Measurements from ENCODE around the gene BTLA.
A peak's percentile ranks its signal among the peaks of the same experiment; 100 is the strongest.
"Not testable (repeated sequence)": the region's sequence is repeated elsewhere in the genome, so short reads cannot be mapped to it uniquely, and the experiment has no call there.

Gene BTLA

DNA sequence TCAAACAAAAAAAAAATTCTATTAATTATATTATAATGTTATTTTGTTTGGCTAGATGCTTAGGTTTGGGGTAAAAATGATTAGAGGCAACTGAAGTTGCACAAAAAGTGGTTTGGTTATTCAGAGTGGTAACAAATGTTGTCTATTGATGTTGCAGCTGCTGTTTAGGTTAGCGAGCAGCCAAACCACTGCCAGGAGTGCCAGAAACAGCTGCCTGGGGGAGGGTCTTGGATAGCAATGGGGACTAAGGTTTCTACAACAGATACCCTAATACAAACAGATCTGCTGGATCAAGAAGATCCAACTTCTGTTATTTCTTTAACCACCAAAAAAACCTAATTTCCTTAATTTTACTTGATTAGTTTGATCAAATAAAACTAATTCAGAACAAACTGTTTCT lies 26.6 kb downstream of the BTLA start:
- no peaks in the 10 kb centered on the region for H3K4me1 ChIP-seq (ENCODE audit: control insufficient read depth in 2 of 2, insufficient read depth in 2 of 2, low read length in 2 of 2)
- H3K9ac ChIP-seq (ENCODE audit: low read depth in 1 of 2, low read length in 2 of 2): no peak overlapping the region
- no peak overlapping the region for H3K27ac ChIP-seq (ENCODE audit: low read depth in 2 of 2, low read length in 2 of 2)

DNA sequence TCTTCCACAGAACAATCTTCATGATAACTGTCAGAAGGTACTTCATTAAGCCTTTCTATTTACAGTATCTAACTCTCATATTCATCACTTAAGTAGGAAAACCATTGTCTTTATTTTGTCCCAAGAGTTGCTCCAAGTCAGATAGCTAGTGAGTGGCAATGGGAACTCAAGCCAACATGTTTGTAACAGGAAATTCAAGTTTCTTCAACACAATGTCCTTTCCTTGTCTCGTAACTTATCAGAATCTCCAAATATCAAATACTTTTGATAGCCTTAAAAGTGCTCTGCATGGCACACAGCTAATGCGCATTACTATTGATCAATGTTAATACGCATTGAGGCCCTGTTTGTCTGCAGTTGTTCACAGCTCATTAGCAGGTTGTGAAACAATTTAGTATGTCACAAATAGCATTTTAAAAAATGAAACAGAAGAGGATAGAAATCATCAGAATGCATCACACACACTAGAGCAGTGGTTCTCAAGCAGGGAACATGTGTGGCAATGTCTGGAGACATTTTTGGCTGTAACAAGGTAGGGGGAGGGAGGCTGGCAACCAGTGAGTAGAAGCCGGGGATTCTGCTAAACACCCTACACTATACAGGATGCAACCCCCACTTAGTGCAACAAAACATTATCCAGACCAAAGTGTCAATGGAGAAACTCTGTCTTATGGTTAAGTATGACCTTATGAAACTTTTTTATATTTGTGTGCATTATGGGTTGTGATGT lies 27.5 kb downstream of the BTLA start:
- no peaks in the 10 kb centered on the region for H3K27me3 ChIP-seq (ENCODE audit: control insufficient read depth in 2 of 2, insufficient read depth in 2 of 2, low read length in 2 of 2)
- H3K4me3 ChIP-seq (ENCODE audit: low read length in 2 of 2): no peak overlapping the region
- no peaks in the 10 kb centered on the region for H3K36me3 ChIP-seq (ENCODE audit: control insufficient read depth in 2 of 2, insufficient read depth in 2 of 2, low read length in 2 of 2)
- no peaks in the 10 kb centered on the region for H3K4me1 ChIP-seq (ENCODE audit: control insufficient read depth in 2 of 2, insufficient read depth in 2 of 2, low read length in 2 of 2)
- H3K9ac ChIP-seq (ENCODE audit: low read depth in 1 of 2, low read length in 2 of 2): no peak overlapping the region
- no peaks in the 10 kb centered on the region for H3K9me3 ChIP-seq (ENCODE audit: control insufficient read depth in 2 of 2, low read length in 2 of 2)
- H3K27ac ChIP-seq (ENCODE audit: low read depth in 2 of 2, low read length in 2 of 2): no peak overlapping the region

More for the DNA sequence above, 26.6 kb downstream of the BTLA start:
- H3K4me3 ChIP-seq (ENCODE audit: low read length in 2 of 2): no peak overlapping the region
- no peaks in the 10 kb centered on the region for H3K9me3 ChIP-seq (ENCODE audit: control insufficient read depth in 2 of 2, low read length in 2 of 2)
- no peaks in the 10 kb centered on the region for H3K27me3 ChIP-seq (ENCODE audit: control insufficient read depth in 2 of 2, insufficient read depth in 2 of 2, low read length in 2 of 2)
- H3K36me3 ChIP-seq (ENCODE audit: control insufficient read depth in 2 of 2, insufficient read depth in 2 of 2, low read length in 2 of 2): no peaks in the 10 kb centered on the region

DNA sequence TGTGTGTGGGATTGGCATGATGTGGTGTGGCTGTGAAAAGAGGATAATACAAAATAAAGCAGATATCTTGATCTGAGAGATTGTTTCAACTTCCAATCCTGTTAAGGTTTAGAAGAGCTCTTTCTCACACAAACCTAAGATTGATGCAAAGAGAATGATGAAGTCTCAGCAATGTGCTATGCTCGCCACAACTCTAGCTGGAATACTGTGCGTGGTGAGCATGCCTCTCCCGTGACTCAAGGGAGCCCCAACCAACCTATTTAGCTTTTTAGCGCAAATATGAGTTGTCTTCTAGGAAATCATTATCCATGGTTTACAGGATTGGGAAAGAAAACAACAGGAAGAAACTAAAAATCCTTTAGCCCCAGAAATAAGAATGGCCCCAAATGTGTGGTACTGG lies 28.5 kb downstream of the BTLA start:
- H3K4me1 ChIP-seq (ENCODE audit: control insufficient read depth in 2 of 2, insufficient read depth in 2 of 2, low read length in 2 of 2): no peaks in the 10 kb centered on the region
- no peak overlapping the region for H3K27ac ChIP-seq (ENCODE audit: low read depth in 2 of 2, low read length in 2 of 2)
- no peaks in the 10 kb centered on the region for H3K27me3 ChIP-seq (ENCODE audit: control insufficient read depth in 2 of 2, insufficient read depth in 2 of 2, low read length in 2 of 2)
- no peak overlapping the region for H3K9ac ChIP-seq (ENCODE audit: low read depth in 1 of 2, low read length in 2 of 2)
- H3K36me3 ChIP-seq (ENCODE audit: control insufficient read depth in 2 of 2, insufficient read depth in 2 of 2, low read length in 2 of 2): no peaks in the 10 kb centered on the region
- H3K9me3 ChIP-seq (ENCODE audit: control insufficient read depth in 2 of 2, low read length in 2 of 2): no peaks in the 10 kb centered on the region
- H3K4me3 ChIP-seq (ENCODE audit: low read length in 2 of 2): no peak overlapping the region

DNA sequence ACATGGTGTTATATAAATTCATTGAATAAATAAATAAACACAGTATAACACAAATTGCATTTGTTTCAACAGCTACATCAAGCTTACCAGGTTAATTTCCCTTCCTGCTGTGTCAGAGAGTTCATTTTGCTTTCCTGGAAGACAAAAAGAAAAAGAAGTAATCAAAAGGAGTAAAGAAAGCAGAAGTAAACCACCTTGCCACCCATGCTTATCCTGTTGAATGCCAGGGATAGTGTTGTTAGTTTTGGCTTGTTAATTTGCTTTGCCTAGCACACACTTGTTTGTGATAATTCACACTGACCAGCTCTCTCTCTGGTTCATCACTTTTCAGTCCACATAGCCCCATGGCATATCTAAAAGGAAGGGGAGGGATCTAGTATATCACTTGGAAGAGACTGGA lies 29.6 kb downstream of the BTLA start:
- H3K4me1 ChIP-seq (ENCODE audit: control insufficient read depth in 2 of 2, insufficient read depth in 2 of 2, low read length in 2 of 2): no peaks in the 10 kb centered on the region
- no peaks in the 10 kb centered on the region for H3K27me3 ChIP-seq (ENCODE audit: control insufficient read depth in 2 of 2, insufficient read depth in 2 of 2, low read length in 2 of 2)
- no peak overlapping the region for H3K27ac ChIP-seq (ENCODE audit: low read depth in 2 of 2, low read length in 2 of 2)

DNA sequence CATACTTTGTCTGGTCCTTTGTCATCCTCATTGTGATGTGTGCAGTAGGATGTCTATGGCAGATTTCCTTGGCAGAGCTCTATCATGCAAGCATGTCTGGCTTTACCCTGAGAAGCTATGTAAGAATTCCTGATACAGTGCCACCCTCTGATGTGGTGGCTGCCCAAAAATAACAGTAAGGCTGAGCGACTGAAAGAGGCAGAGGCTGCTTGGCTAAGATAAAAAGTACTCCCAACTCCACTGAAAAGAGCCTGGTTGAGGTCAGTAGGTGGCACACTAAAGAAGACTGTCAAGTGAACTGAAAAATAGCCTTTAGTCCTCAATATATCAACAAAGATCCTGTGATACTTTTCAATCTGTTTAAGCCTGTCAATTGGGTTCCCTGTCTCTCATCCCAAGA lies 31.7 kb downstream of the BTLA start:
- Histone ChIP-seq H3K9ac (ENCODE audit: low read depth in 1 of 2, low read length in 2 of 2) (no peak overlapping the region), H3K27ac (ENCODE audit: low read depth in 2 of 2, low read length in 2 of 2) (no peak overlapping the region), H3K4me1 (ENCODE audit: control insufficient read depth in 2 of 2, insufficient read depth in 2 of 2, low read length in 2 of 2) (no peaks in the 10 kb centered on the region), H3K36me3 (ENCODE audit: control insufficient read depth in 2 of 2, insufficient read depth in 2 of 2, low read length in 2 of 2) (no peaks in the 10 kb centered on the region), H3K4me3 (ENCODE audit: low read length in 2 of 2) (no peak overlapping the region), H3K9me3 (ENCODE audit: control insufficient read depth in 2 of 2, low read length in 2 of 2) (no peaks in the 10 kb centered on the region), H3K27me3 (ENCODE audit: control insufficient read depth in 2 of 2, insufficient read depth in 2 of 2, low read length in 2 of 2) (no peaks in the 10 kb centered on the region)

More for the DNA sequence above, 29.6 kb downstream of the BTLA start:
- H3K9me3 ChIP-seq (ENCODE audit: control insufficient read depth in 2 of 2, low read length in 2 of 2): no peaks in the 10 kb centered on the region
- no peak overlapping the region for H3K9ac ChIP-seq (ENCODE audit: low read depth in 1 of 2, low read length in 2 of 2)
- H3K4me3 ChIP-seq (ENCODE audit: low read length in 2 of 2): no peak overlapping the region
- H3K36me3 ChIP-seq (ENCODE audit: control insufficient read depth in 2 of 2, insufficient read depth in 2 of 2, low read length in 2 of 2): no peaks in the 10 kb centered on the region

DNA sequence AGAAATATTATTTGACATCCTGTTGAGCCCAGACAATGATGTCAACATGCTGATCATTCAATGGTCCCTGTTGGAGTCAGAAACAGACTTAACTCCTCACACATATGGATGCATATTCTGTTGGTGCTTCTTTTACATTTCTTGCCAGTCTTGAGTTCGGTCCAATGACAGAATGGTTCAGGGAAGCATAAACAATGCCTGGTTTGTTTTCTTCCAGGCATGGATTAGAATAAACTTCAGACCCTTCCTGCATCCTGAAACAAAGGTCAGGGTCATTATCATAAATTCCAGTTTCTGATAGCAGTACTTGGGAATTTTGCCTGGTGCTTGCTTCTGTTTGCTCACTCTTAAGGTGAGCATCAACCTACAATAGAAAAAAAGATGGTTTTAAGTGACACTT lies 33.3 kb downstream of the BTLA start:
- no peaks in the 10 kb centered on the region for H3K36me3 ChIP-seq (ENCODE audit: control insufficient read depth in 2 of 2, insufficient read depth in 2 of 2, low read length in 2 of 2)
- H3K4me1 ChIP-seq (ENCODE audit: control insufficient read depth in 2 of 2, insufficient read depth in 2 of 2, low read length in 2 of 2): no peaks in the 10 kb centered on the region
- H3K9ac ChIP-seq (ENCODE audit: low read depth in 1 of 2, low read length in 2 of 2): no peak overlapping the region
- no peaks in the 10 kb centered on the region for H3K9me3 ChIP-seq (ENCODE audit: control insufficient read depth in 2 of 2, low read length in 2 of 2)
- H3K4me3 ChIP-seq (ENCODE audit: low read length in 2 of 2): no peak overlapping the region
- no peak overlapping the region for H3K27ac ChIP-seq (ENCODE audit: low read depth in 2 of 2, low read length in 2 of 2)
- no peaks in the 10 kb centered on the region for H3K27me3 ChIP-seq (ENCODE audit: control insufficient read depth in 2 of 2, insufficient read depth in 2 of 2, low read length in 2 of 2)

DNA sequence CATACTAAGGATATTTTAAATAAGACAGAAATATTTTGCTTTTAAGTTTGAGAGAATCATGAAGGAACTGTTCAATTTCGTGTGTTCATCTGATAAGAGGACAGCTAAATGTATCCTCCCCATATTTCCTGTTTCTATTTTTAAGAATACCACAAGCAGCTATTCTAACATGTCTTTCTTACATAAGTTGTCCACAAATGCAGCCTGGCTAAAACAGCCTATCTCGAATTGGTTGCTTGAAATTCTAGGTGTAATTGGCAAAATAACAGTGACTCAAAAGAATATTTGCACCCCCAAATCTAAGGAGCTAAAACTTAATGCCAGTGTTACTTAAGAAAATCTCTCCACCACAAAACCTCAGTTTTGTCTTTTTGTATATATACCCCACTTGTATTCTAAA lies 35.0 kb downstream of the BTLA start:
- Histone ChIP-seq H3K4me3 (ENCODE audit: low read length in 2 of 2) (no peak overlapping the region), H3K27me3 (ENCODE audit: control insufficient read depth in 2 of 2, insufficient read depth in 2 of 2, low read length in 2 of 2) (no peaks in the 10 kb centered on the region), H3K9me3 (ENCODE audit: control insufficient read depth in 2 of 2, low read length in 2 of 2) (no peaks in the 10 kb centered on the region), H3K36me3 (ENCODE audit: control insufficient read depth in 2 of 2, insufficient read depth in 2 of 2, low read length in 2 of 2) (no peaks in the 10 kb centered on the region), H3K27ac (ENCODE audit: low read depth in 2 of 2, low read length in 2 of 2) (no peak overlapping the region), H3K9ac (ENCODE audit: low read depth in 1 of 2, low read length in 2 of 2) (no peak overlapping the region), H3K4me1 (ENCODE audit: control insufficient read depth in 2 of 2, insufficient read depth in 2 of 2, low read length in 2 of 2) (no peaks in the 10 kb centered on the region)

DNA sequence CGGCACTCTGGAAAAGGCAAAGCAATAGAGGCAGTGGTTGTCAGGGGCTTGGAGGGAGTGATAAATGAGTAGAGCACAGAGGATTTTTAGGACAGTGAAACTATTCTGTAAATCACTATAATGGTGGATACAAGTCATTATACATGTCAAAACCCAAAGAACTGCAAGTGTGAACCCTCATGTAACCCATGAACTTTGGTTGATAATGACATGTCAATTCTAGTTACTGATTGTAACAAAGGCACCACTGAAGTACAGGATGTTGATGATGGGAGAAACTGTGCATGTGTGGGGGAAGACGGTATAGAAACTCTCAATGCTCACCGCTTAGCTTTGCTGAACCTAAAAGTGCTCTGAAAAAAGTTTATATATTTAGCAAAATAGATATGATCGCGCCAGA lies 36.0 kb downstream of the BTLA start:
- no peaks in the 10 kb centered on the region for H3K36me3 ChIP-seq (ENCODE audit: control insufficient read depth in 2 of 2, insufficient read depth in 2 of 2, low read length in 2 of 2)
- peak overlapping the region in 1 of 2 donors; percentile 32 for H3K27ac ChIP-seq (ENCODE audit: low read depth in 2 of 2, low read length in 2 of 2)
- no peaks in the 10 kb centered on the region for H3K9me3 ChIP-seq (ENCODE audit: control insufficient read depth in 2 of 2, low read length in 2 of 2)
- no peaks in the 10 kb centered on the region for H3K4me1 ChIP-seq (ENCODE audit: control insufficient read depth in 2 of 2, insufficient read depth in 2 of 2, low read length in 2 of 2)
- no peak overlapping the region for H3K9ac ChIP-seq (ENCODE audit: low read depth in 1 of 2, low read length in 2 of 2)
- H3K27me3 ChIP-seq (ENCODE audit: control insufficient read depth in 2 of 2, insufficient read depth in 2 of 2, low read length in 2 of 2): no peaks in the 10 kb centered on the region
- H3K4me3 ChIP-seq (ENCODE audit: low read length in 2 of 2): no peak overlapping the region

DNA sequence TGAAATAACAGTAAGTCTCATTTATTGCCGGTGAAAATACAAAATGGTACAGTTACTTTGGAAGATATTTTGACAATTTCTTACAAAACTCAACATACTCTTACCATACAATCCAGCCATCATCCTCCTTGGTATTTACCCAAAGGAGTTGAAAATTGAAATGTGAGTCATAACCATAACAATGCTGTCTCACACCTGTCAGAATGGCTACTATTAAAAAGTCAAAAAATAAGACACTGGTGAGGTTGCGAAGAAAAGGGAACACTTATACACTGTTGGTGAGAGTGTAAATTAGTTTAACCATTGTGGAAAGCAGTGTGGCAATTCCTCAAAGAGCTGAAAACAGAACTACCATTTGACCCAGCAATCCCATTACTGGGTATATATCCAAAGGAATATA lies 37.5 kb downstream of the BTLA start:
- not testable (repeated sequence) for H3K27me3 ChIP-seq (ENCODE audit: control insufficient read depth in 2 of 2, insufficient read depth in 2 of 2, low read length in 2 of 2); H3K4me1 ChIP-seq (ENCODE audit: control insufficient read depth in 2 of 2, insufficient read depth in 2 of 2, low read length in 2 of 2); H3K9me3 ChIP-seq (ENCODE audit: control insufficient read depth in 2 of 2, low read length in 2 of 2); H3K27ac ChIP-seq (ENCODE audit: low read depth in 2 of 2, low read length in 2 of 2); H3K36me3 ChIP-seq (ENCODE audit: control insufficient read depth in 2 of 2, insufficient read depth in 2 of 2, low read length in 2 of 2); H3K4me3 ChIP-seq (ENCODE audit: low read length in 2 of 2); H3K9ac ChIP-seq (ENCODE audit: low read depth in 1 of 2, low read length in 2 of 2)

DNA sequence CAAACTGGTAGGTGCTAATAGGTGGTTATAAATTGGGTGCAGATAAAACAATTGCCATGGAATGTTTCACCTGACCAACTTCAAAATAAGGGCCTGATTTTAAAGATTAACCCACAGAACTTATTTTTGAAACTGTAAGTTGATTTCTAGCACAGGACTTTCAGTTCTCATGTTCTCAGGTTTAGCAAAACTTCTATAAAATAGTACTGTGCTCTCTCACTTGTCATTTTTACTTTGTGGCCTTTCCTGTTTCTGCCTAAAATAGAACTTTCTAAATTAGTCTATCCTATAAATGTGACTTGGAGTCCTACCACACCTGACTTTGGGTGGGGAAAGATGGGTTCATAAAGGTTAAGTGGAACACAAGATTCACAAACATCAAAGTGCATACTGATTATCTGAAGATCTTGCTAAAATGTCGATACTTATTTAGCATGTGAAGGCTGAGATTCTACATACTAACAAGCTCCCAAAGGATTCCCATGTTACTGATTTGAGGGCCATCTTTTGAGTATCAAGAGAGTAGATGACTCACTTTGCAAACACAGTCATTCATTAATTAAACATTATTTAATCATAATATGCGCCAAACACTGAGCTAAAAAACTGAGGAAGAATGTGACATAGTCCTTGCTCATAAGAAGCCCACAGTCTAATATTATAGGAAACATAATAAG lies 38.6 kb downstream of the BTLA start:
- H3K4me3 ChIP-seq (ENCODE audit: low read length in 2 of 2): no peak overlapping the region
- no peaks in the 10 kb centered on the region for H3K4me1 ChIP-seq (ENCODE audit: control insufficient read depth in 2 of 2, insufficient read depth in 2 of 2, low read length in 2 of 2)
- no peak overlapping the region for H3K27ac ChIP-seq (ENCODE audit: low read depth in 2 of 2, low read length in 2 of 2)

More for the DNA sequence above, 38.6 kb downstream of the BTLA start:
- no peaks in the 10 kb centered on the region for H3K27me3 ChIP-seq (ENCODE audit: control insufficient read depth in 2 of 2, insufficient read depth in 2 of 2, low read length in 2 of 2)
- no peaks in the 10 kb centered on the region for H3K9me3 ChIP-seq (ENCODE audit: control insufficient read depth in 2 of 2, low read length in 2 of 2)
- H3K9ac ChIP-seq (ENCODE audit: low read depth in 1 of 2, low read length in 2 of 2): no peak overlapping the region
- no peaks in the 10 kb centered on the region for H3K36me3 ChIP-seq (ENCODE audit: control insufficient read depth in 2 of 2, insufficient read depth in 2 of 2, low read length in 2 of 2)
